GM18861 (cell line): ENCODE measurements around the gene BEGAIN.

Experiments
- ATAC-seq: cut with Tn5 transposase; IDR thresholded peaks from one replicate; pipeline ENCODE4 v1.9.1; 2021; ENCODE audit not compliant: unreplicated experiment

BEGAIN gene

DNA sequence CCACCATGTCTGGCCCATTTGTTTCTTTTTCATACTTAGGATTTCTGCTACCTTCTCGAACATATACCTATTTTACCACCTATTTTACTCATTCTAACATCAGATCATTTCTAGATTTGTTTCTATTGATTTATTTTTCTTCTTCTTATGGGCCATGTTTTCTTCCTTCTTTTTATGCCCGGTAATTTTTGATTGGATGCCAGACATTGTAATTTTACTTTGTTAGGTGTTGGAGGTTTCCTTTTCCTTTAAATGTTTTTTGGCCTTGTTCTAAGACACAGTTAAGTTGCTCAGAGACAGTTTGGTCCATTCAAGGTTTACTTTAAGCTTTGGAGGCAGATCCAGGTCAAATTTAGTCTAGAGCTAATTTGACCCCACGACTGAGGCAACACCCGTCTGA, 14.7 kb upstream of the BEGAIN start:
- no peak for ATAC-seq

DNA sequence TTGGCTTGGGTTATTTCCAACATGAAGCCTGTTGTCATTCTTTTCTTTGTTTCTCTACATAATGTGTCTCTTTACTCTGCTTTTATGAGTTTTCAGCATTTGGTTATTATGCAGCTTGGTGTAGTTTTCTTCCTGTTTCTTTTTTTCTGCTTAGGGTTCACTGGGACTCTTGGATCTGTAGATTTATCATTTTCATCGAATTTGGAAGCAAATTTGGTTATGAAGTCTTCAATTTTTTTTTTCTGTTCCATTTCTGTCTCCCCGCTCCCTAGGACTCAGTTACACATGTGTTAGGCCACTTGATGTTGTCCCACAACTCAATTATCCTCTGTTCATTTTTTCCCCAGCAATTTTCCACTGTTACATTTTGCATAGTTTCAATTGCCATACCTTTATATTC, 13.8 kb upstream of the BEGAIN start:
- ATAC-seq = no peak

DNA sequence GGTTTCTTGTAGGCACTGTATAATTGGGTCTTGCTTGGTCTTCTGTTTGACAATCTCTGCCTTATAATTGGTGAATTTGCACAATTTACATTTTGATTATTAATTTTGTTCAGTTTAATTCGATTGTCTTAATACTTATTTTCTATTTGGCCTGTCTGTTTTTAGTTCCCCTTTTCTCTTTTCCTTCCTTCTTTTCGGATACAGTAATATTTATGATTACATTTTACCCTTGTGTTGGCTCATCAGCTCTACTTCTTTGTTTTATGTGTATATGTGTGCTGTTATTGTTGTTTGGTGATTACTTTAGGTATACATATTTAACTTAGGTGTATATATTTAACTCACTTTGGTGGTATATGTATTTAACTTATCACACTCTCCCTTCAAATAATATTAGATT, 12.8 kb upstream of the BEGAIN start:
- ATAC-seq = no peak

DNA sequence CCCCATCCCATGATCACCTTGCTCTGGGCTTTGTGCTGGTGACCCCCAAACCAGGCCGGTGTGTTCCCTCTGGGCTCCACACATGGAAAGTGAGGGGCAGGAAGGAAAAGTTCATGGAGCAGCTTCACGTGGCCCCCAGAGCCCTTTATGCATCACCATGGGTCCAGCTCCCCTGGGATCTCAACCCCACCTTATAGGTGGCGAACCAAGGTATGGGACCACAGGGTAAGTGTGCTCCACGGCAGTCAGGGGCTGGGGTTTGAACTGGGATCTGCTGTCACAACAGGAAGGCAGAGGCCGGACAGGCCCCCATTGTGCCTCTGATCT, 7.4 kb upstream of the BEGAIN start:
- no peak for ATAC-seq

DNA sequence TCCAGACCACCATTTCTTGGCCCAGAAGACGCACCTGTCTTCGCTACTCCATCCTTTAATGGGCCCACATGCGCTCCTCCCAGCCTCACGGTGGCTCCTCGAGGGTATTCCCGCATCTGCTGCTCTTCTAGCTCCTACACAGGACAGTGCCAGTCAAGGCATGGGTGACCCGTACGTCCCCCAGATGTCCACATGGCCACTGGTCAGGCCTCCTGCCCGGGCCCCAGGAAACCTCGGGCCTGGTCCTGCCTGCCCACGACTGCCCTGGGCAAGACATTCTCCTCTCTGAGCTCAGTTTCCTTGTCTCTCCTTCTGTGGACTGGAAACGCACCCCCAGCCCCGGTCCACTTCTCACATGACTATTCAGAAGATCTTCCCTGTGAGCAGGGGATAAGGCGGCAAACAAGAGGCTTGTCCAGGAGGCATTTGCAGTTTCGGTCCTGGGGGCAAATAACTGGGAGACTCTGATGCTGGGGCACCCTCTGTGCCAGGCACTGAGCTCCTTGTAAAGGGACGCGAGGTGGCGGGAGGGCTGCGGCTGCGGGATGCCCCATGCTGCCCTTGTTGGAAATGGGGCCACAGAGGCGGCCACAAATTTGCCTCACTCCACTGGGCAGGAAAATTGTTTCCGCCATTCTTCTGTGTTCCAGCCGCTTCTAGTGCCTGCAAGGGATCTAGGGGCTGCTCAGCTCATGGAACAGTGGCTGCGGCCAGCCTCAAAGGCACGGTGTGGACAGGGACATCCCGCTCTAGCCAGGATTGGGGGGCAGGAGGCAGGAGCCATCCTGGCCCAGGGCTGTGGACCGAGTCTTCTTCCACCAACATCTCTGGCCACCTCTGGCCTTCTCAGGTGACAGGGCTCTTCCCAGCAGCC, 6.8 kb upstream of the BEGAIN start:
- ATAC-seq = no peak

DNA sequence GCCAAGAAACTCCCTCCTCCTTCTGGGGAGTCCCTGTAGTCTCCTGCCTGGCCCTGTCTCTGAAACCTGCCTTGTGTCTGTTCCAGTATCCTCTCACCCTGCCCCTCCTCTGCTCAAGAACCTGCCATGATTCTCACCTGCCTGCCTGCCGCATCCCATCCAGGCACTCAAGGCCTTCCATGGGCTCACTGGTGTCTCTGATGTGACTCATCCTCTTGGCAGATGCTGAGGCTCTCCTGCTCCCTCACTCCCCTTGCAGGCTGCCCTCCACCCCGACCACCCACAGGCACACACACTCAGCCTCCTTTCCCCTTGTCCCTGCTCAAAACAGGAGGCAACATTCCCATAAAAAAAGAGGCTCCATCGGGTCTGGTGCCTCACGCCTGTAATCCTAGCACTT, 5.8 kb upstream of the BEGAIN start:
- no peak for ATAC-seq

DNA sequence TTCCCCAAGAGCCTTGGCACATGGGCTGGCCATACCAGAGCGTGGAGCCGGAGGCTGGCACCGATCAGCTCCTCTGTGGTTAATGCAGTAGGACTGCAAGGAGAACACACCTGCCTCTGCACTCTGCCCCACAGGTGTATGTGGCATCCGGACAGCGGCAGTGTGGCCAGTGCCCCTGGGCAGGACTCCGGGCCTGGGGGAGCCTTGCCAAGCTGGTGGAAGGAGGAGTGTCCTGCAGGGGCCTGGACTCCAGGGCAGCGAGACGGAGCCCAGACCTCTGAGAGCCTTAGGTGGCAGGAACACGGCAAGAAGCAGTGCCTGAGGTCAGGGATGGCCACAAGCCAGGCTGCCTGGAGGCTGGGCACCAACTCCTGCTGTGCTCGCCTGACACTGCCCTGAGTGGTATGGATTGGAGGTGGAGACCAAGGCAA, 5.3 kb upstream of the BEGAIN start:
- no peak for ATAC-seq

DNA sequence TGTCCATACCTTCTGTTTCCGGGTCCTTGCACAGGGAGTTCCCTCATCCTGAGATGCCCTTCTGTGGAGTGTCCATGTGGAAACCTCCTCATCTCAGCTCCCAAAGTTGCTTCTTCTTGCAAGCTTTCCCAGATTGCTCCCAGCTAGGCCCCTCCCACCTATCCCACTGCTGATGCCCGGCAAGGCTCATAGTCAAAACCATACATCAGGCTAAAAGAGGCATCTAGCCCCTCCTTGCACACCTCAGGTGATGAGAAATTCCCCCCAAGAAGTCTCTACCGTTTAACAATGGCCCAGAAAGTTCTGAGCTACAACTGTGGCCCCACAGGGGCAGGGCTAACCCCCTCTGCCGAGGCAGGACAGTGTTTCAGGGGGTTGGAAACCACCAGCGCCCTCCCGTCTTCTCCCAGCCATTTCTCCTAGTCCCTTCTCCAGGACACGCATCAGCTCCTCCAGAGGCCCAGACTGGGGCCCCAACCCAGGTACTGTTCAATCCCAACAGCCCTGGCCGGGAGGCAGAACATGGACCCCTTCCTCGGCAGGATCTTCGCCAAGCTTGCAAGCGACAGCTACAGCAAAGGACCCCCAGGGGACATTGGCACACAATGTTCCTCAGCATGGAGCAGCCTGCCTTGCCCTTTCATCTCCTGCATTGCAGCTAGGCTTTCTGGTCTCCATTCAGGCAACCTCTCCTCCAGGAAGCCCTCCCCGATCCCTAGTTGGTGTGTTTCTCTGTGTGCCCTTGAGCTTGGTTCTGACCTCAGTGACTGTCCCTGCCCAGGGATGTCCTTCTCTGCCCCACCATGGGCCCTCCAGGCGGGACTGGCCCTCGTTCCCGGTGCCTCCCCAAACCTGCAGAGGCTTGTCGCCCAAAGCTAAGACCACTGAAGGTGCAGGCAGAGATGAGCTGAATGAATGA, 4.5 kb upstream of the BEGAIN start:
- no peak for ATAC-seq

DNA sequence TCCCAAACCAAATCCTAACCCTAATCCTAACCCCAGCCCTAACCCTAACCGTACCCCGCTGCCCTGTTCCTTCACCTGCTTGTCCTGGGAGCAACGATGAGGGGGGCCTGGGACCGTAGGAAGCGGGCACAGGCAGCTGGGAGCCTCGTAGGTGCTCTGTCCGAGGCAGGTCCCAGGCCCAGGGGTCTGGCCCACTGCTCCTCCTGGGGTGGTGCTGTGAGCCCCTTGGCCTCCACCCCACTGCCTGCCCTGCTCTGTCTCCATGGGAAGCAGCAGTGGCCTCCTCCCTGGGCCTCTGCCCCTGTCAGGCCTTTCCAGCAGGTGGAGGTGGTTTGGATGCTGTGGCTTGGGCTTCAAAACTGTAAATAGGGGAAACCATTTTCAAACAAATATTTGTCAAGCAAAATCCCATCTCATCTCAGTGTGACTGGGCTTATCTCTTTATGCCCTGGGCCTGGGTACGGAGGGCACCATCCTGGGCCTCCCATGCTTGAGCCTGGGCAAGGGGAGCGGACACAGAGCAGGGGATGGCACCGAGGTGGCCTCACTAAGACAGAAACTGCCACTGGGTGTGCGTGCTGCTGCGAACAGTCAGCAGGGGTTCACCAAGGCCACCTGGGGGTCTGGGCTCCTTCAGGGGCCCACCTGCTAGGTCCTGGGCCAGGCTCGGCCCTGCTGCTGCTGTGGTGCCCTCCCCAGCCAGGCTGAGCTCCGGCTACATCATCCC, 3.7 kb upstream of the BEGAIN start:
- no peak for ATAC-seq

DNA sequence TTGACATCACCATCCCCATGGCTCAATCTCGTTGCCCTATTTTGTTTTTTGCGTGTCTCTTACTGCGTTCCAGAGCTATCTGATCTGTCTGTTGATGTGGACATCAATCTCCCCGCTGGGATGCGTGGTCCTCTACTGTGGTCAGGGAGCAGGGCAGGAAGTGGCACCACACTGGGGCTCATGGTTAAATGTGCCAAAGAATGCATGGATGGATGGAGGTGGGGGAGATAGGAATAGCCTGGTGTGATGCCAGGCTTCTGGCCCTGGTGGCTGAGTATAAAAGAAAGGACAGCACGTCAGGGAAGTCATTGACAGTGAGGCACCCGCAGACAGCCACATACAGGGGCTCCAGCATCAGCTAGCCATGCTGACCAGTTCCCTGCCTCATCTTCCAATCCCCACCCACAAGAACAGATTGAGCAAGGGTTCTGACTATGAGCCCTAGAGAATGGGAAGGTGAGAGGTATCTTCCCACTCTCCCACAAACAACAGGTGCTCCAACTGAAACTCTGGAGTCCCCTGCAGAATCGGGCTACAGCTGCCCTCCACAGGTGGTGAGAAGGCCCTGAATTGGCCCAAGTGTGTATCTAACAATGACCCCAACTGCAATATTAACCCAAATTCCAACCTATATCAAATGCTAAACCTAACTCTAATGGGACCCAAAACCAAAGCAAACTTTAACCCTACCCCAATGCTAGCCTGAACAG, 2.7 kb upstream of the BEGAIN start:
- no peak for ATAC-seq

DNA sequence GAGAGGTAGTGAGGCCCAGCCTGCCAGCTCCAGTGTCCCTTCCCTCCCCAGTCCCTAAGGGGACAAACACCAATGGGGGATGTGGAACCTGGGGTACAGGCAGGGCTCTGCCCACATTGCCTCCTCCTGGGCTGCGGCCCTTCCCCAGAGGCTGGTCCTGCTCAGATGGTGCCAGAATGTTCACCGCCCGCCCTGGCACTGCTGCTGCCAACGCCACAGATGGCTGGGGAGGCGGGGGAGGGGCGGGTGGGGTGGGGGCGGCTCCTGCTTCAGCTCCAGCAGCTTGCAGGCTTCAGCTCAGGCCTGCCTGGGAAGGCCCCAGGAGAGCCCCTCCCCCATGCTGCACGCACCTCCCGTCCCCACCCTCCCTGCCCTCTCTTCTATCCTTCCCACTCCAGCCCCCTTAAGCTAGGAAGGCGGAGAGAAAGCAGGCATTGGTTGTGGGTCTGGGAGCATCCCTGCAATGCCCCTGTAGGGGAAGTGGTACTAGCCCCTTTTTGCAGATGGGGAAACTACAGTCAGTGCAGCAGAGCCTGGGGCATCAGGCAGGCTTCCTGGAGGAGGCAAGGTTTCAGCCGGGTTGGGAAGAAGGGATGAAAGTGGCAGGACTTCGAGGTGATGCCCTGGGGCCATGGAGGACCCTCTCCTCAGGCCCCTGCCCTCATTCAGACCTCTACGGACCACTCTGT, 2.0 kb upstream of the BEGAIN start:
- ATAC-seq = no peak

DNA sequence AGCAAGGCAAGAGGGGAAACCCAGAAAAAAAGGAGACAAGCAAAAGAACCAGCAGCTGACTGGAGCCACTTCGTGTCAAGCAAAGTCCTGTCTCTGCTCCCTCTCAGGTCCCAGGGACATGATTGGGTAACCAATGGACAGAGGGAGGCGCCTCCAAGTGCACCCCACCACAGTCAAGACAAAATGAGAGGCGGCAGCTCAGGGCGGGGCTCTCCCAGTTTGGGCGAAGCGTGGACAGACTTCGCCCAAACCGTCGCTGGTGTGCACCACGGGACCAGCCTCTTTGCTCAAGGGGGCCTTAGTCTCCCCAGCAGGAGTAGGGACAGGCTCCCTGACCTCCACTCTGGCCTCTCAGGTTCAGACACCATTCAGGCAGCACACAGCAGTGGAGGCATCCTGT, 1.5 kb upstream of the BEGAIN start:
- ATAC-seq = no peak

DNA sequence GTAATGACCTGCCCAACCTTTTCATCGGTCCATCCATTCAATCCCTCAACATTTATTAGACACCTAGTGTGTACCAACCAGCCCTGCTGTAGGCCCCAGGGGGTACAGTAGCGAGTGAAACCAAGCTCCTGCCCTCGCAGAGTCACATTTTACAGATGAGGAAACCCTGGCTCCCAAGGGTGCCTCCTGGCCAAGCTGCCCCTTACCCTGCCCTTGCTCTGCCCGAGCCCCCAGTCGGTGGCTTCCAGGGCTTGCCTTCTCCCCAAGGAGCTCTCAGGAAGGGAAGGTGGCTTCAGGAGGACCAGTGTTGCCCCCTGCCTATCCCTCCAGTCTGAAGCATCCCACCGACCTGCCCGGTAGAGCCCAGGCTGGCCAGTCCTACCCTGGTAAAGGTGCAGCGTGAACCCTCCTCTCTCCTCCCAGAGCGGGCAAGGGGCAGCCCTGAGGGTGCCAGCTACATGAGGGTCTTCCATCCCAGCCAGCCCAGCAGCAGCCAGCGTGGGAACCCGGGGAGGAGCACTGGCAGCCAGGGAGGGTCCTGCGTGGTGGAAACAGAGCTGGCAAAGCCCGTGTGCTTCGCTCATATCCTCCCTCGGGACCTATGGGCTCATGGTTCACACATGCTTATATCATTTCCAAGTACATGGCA, 670 bp upstream of the BEGAIN start:
- ATAC-seq = no peak

DNA sequence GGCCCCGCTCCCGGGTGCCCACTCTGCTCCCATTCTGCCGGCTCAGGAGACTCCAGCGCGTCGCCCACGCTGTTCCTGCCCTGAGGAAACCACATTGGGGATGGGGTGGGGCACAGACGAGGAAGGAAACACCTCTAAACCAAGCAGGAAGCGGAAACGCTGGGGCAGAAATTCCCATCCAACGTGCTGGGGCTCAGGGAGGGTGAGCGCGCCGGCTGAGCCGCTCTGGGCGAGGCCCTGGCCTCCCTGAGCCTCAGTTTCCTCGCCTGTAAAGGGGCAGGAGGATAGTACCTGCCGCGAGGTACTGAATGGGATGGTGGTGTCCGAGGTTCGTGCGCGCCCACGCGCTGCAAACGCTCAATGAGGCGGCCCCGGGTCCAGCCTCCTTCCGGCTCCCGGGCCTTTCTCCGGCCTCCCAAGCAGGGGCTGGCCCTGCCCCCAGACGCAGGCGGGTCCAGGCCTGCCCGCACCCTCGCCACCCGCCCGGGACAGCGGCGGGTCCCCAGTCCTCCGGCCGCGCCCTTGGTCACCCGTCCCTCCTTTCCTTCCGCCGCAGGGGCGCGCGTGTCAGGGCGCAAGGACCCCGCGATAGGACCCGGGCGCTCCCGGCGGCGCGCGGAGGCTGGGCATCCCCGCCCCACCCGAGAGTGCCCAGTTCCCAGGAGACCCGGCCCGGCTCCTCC, 673 bp downstream of the BEGAIN start:
- no peak for ATAC-seq

DNA sequence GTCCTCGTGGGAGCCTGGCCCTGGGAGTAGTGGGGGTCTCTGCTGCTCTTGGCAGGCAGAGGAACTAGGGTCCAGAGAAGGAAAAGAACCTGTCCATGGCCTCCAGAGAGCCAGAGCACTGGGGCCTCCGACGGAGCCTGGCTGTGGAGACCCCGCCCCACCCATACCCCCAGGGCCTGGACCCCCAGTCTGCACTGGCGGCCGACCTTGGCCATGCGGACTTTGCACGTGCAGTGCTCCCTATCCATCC, 1.1 kb downstream of the BEGAIN start:
- no peak for ATAC-seq

DNA sequence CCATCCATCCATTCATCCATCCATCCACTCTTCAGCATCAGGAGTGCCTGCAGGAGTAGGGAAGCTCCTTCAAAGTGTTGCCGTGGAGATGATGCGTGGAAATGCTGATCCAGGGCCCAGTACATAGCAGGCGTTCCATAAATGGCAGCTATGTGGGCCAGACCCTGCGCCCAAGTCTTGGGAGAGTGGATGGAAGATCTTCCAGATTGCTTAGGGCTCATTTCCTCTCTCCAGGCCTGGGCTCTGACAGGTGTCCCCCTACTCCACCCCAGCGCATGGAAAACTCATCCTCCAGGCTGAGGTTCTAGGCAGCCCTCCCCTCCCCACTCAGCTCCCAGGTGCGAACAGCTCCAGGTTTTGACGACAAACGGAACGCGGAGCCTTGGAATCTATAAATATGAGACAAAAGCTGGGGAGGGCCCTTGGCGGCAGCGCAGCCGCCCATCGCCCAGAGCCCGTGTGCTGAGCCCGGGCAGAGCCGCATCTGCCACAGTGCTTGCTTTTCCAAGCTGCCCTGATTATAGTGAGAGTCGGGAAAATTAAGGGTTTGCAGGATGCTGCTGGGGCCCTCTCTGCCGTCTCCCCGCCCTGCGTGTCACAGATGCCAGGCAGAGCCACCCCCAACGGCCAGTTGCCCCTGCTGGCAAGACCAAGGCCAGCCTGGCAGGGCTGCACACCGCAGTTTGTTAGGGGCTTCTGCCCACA, 1.6 kb downstream of the BEGAIN start:
- no peak for ATAC-seq

DNA sequence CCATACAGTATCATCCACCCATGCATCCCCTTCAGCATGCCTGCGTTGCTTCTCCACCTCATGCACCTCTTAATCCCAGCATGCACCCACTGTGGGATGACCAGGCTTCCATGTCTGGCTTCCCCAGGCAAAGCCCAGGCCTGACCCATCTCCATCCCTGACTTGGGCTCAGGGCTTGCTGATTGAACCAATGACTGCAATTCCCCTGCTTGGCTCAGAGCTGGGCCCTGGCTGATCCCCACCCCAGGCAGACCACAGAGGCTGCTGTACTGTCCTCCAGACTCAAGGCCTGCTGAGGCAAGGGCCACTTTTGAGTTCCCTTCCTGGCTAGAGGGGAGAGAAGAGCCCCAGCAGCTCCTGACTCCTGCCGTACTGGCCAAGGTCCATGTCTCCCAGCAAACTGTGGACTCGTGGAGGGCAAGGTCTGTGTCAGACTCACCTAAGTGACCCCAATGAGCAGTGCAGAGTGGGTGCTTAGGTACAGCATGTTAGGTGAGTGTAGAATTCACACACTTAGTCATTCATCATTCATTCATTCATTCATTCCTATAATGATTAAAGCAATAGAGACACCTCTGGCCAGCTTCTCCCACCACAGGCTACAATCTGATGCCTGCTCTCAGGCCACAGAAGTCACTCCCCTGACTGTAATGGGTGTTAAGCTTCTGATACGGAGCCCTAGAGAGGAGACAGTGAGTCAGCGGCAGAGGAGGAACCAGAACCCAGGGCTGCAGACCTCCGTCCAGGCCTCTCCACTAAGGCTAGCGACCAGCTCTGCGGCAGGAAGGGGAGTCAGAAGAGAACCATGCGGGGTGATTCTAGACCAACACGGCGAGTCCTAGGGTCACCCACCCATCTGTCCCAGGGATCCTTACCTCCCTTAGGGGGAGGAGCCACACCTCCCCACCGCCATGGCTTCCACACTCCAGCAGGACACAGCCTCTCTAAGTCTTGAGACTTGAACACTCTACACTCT, 2.9 kb downstream of the BEGAIN start:
- ATAC-seq = no peak

DNA sequence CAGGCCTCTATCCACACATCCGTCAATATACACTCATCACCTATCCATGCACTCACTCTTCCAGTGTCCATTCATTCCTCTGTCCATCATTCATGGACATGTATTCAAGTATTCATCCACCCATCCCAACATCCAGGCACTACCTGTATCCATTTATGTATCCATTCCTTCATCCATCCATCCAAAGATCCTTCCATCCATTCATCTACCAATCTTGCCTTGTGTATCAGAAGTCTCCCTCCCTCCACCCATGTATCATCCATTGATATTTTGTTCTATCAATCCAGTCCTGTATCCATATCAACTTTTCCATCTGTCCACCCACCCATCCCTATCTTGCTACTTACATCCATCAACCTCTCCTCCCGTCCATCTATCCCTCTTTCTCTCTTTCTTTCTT, 4.0 kb downstream of the BEGAIN start:
- no peak for ATAC-seq
